ENCODE data around the gene FCER1A.

The FCER1A gene

GRCh38 chr1:159307346-159308020 is 5.3 kb downstream of the FCER1A start:
- TF ChIP-seq, protein P1, sequence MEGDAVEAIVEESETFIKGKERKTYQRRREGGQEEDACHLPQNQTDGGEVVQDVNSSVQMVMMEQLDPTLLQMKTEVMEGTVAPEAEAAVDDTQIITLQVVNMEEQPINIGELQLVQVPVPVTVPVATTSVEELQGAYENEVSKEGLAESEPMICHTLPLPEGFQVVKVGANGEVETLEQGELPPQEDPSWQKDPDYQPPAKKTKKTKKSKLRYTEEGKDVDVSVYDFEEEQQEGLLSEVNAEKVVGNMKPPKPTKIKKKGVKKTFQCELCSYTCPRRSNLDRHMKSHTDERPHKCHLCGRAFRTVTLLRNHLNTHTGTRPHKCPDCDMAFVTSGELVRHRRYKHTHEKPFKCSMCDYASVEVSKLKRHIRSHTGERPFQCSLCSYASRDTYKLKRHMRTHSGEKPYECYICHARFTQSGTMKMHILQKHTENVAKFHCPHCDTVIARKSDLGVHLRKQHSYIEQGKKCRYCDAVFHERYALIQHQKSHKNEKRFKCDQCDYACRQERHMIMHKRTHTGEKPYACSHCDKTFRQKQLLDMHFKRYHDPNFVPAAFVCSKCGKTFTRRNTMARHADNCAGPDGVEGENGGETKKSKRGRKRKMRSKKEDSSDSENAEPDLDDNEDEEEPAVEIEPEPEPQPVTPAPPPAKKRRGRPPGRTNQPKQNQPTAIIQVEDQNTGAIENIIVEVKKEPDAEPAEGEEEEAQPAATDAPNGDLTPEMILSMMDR (conservative IDR thresholded peaks at IDR 0.05; ENCODE audit: control insufficient read depth, insufficient read depth, low read depth, low read length), result no peak
- DNase-seq (ENCODE audit: low read depth), result no peak
- no peak overlapping the region for H3K4me3 ChIP-seq (ENCODE audit: control insufficient read depth, low read depth, low read length)

- H3K4me3 ChIP-seq (ENCODE audit: control insufficient read depth, low read depth, low read length), result no peak overlapping the region
- DNase-seq (ENCODE audit: low read depth), result no peak
- TF ChIP-seq, protein P1 (conservative IDR thresholded peaks at IDR 0.05; ENCODE audit: control insufficient read depth, insufficient read depth, low read depth, low read length), result no peak
Measured at GRCh38 chr1:159311679-159312078, 9.5 kb downstream of the FCER1A start.

- TF ChIP-seq, protein P1 (conservative IDR thresholded peaks at IDR 0.05; ENCODE audit: control insufficient read depth, insufficient read depth, low read depth, low read length), result no peak
- DNase-seq (ENCODE audit: low read depth), result no peak
Measured at GRCh38 chr1:159315381-159315780, 13.2 kb downstream of the FCER1A start.

GRCh38 chr1:159318784-159319551 is 16.8 kb downstream of the FCER1A start:
- TF ChIP-seq, protein P1 (conservative IDR thresholded peaks at IDR 0.05; ENCODE audit: control insufficient read depth, insufficient read depth, low read depth, low read length), result no peak
- H3K4me3 ChIP-seq (ENCODE audit: control insufficient read depth, low read depth, low read length), result no peak overlapping the region
- DNase-seq (ENCODE audit: low read depth), result no peak

More at GRCh38 chr1:159315381-159315780, 13.2 kb downstream of the FCER1A start:
- H3K4me3 ChIP-seq (ENCODE audit: control insufficient read depth, low read depth, low read length), result no peak overlapping the region

DNA sequence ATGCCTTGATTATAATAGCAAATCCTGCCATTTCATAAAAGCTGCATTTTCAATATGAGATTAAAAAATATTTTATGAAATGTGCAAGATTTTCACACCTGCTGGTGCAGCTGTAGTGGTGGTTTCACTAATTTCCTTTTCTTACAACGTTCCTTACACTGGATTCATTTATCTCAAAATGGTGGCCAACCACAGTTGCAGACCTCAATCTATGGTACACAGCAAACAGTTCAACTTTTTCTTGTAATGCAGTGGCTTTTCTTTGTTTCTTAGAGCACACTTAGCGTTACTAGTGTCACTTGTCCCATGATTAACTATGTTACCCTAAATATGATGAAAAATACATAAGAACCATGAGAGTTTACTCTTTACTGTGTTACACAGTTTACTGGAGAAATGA is 32.7 kb downstream of the FCER1A start:
- no peak overlapping the region for H3K4me3 ChIP-seq (ENCODE audit: control insufficient read depth, low read depth, low read length)
- TF ChIP-seq, protein P1 (conservative IDR thresholded peaks at IDR 0.05; ENCODE audit: control insufficient read depth, insufficient read depth, low read depth, low read length), result no peak
- no peak for DNase-seq (ENCODE audit: low read depth)

- DNase-seq (ENCODE audit: low read depth), result no peak
- H3K4me3 ChIP-seq (ENCODE audit: control insufficient read depth, low read depth, low read length), result no peak overlapping the region
- TF ChIP-seq, protein P1 (conservative IDR thresholded peaks at IDR 0.05; ENCODE audit: control insufficient read depth, insufficient read depth, low read depth, low read length), result no peak
Measured at GRCh38 chr1:159338018-159338417, 35.9 kb downstream of the FCER1A start.

Data from fibroblast of mammary gland (primary cell).